ENCODE results near the gene RHOBTB3.

Gene RHOBTB3

DNA sequence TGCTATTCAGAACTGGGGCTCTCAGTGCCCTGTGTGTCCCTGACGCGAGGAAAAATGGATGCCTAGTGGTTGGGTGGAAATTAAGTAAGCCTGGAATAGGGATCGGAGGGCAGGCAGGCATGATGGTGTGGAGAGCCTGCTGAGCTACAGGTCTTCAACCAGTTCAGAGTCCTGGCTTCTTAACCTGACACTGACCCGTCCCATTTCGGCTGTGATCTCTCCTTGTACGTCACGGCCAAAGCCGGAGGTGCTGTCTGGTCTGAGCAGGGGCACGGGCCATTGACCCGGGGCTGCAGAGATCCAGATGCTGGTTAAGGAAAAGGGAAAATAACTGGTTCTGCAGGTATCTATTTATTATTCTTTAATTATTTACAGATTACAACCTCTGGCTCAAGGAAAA, 27.9 kb downstream of the RHOBTB3 start:
- peaks cover 9 to 30% (median 18%) of the 10 kb centered on the region in 4 experiments for H3K4me1 ChIP-seq (ENCODE audit: control extremely low read depth in 1 of 4, control insufficient read depth in 4 of 4, insufficient read depth in 4 of 4, low read length in 3 of 4)
- CTCF ChIA-PET: interaction anchor here (1.1 to 1.6 kb wide), 4 partner anchors 9 to 11 kb away, joined by 3 to 4 read pairs (median 3); no protein-coding TSS in a partner anchor
- H3K4me3 ChIP-seq (ENCODE audit: control insufficient read depth in 1 of 7, extremely low read depth in 1 of 7, insufficient read depth in 4 of 7, low read depth in 2 of 7, low read length in 6 of 7): no peak overlapping the region
- H3K27ac ChIP-seq (ENCODE audit: insufficient read depth in 1 of 2, low read depth in 1 of 2, low read length in 2 of 2, poor library complexity in 1 of 2, severe bottlenecking in 2 of 2): no peak overlapping the region
- POLR2A ChIA-PET: interaction anchor here (0.6 kb wide), 1 partner anchor 29 kb away, joined by 4 read pairs; no protein-coding TSS in a partner anchor
- H3K36me3 ChIP-seq (ENCODE audit: control insufficient read depth in 4 of 4, insufficient read depth in 4 of 4, low read length in 3 of 4): peaks cover 7 to 16% (median 13%) of the 10 kb centered on the region in 4 experiments
- no peaks in the 10 kb centered on the region for H3K9me3 ChIP-seq (ENCODE audit: control extremely low read depth in 1 of 5, control insufficient read depth in 4 of 5, insufficient read depth in 2 of 5, low read depth in 1 of 5, low read length in 4 of 5)
- H3K27me3 ChIP-seq (replicated peaks in 2 of 5; ENCODE audit: control insufficient read depth in 4 of 5, insufficient read depth in 5 of 5, low read length in 4 of 5): no peaks in the 10 kb centered on the region
- WGBS (ENCODE audit: insufficient coverage): 84% methylated on average over 5 of the region's 10 CpGs
- no peak for DNase-seq

- peaks cover 9 to 30% (median 18%) of the 10 kb centered on the region in 4 experiments for H3K4me1 ChIP-seq (ENCODE audit: control extremely low read depth in 1 of 4, control insufficient read depth in 4 of 4, insufficient read depth in 4 of 4, low read length in 3 of 4)
- CTCF ChIA-PET: interaction anchor here (0.9 to 1.6 kb wide), 2 partner anchors 11 to 22 kb away, joined by 4 read pairs; no protein-coding TSS in a partner anchor
- peaks cover 5 to 13% (median 12%) of the 10 kb centered on the region in 4 experiments for H3K36me3 ChIP-seq (ENCODE audit: control insufficient read depth in 4 of 4, insufficient read depth in 4 of 4, low read length in 3 of 4)
- no peaks in the 10 kb centered on the region for H3K9me3 ChIP-seq (ENCODE audit: control extremely low read depth in 1 of 5, control insufficient read depth in 4 of 5, insufficient read depth in 2 of 5, low read depth in 1 of 5, low read length in 4 of 5)
- POLR2A ChIA-PET: interaction anchor here (0.6 kb wide), 1 partner anchor 30 kb away, joined by 4 read pairs; no protein-coding TSS in a partner anchor
- WGBS (ENCODE audit: insufficient coverage): no CpG with 5 or more reads among the region's 2 CpGs
- no peak overlapping the region for H3K4me3 ChIP-seq (ENCODE audit: control insufficient read depth in 1 of 7, extremely low read depth in 1 of 7, insufficient read depth in 4 of 7, low read depth in 2 of 7, low read length in 6 of 7)
- H3K27ac ChIP-seq (ENCODE audit: insufficient read depth in 1 of 2, low read depth in 1 of 2, low read length in 2 of 2, poor library complexity in 1 of 2, severe bottlenecking in 2 of 2): no peak overlapping the region
- no peak for DNase-seq
- no peaks in the 10 kb centered on the region for H3K27me3 ChIP-seq (replicated peaks in 2 of 5; ENCODE audit: control insufficient read depth in 4 of 5, insufficient read depth in 5 of 5, low read length in 4 of 5)
Observed at GRCh38 chr5:95759634-95760033, 28.5 kb downstream of the RHOBTB3 start.

GRCh38 chr5:95760273-95761191, 29.4 kb downstream of the RHOBTB3 start:
- H3K27ac ChIP-seq (ENCODE audit: insufficient read depth in 1 of 2, low read depth in 1 of 2, low read length in 2 of 2, poor library complexity in 1 of 2, severe bottlenecking in 2 of 2): peak overlapping the region in 1 of 2 experiments; percentile 56
- CTCF ChIA-PET: interaction anchor here (0.9 kb wide), 1 partner anchor 21 kb away, joined by 4 read pairs; no protein-coding TSS in a partner anchor
- WGBS (ENCODE audit: insufficient coverage): 96% methylated on average over 3 of the region's 3 CpGs
- peak overlapping the region in 5 of 7 experiments; percentile 15 to 56 (median 44) for H3K4me3 ChIP-seq (ENCODE audit: control insufficient read depth in 1 of 7, extremely low read depth in 1 of 7, insufficient read depth in 4 of 7, low read depth in 2 of 7, low read length in 6 of 7)
- POLR2A ChIA-PET: no interaction called here
- no peaks in the 10 kb centered on the region for H3K27me3 ChIP-seq (replicated peaks in 2 of 5; ENCODE audit: control insufficient read depth in 4 of 5, insufficient read depth in 5 of 5, low read length in 4 of 5)
- H3K36me3 ChIP-seq (ENCODE audit: control insufficient read depth in 4 of 4, insufficient read depth in 4 of 4, low read length in 3 of 4): peaks cover 1 to 12% (median 9%) of the 10 kb centered on the region in 4 experiments
- peak in 2 of 3 donors; percentile 58 to 69 for DNase-seq
- H3K4me1 ChIP-seq (ENCODE audit: control extremely low read depth in 1 of 4, control insufficient read depth in 4 of 4, insufficient read depth in 4 of 4, low read length in 3 of 4): peaks cover 9 to 30% (median 18%) of the 10 kb centered on the region in 4 experiments
- H3K9me3 ChIP-seq (ENCODE audit: control extremely low read depth in 1 of 5, control insufficient read depth in 4 of 5, insufficient read depth in 2 of 5, low read depth in 1 of 5, low read length in 4 of 5): no peaks in the 10 kb centered on the region

- Histone ChIP-seq H3K4me3 (ENCODE audit: control insufficient read depth in 1 of 7, extremely low read depth in 1 of 7, insufficient read depth in 4 of 7, low read depth in 2 of 7, low read length in 6 of 7) (no peak overlapping the region), H3K27me3 (replicated peaks in 2 of 5; ENCODE audit: control insufficient read depth in 4 of 5, insufficient read depth in 5 of 5, low read length in 4 of 5) (no peaks in the 10 kb centered on the region), H3K9me3 (ENCODE audit: control extremely low read depth in 1 of 5, control insufficient read depth in 4 of 5, insufficient read depth in 2 of 5, low read depth in 1 of 5, low read length in 4 of 5) (no peaks in the 10 kb centered on the region), H3K36me3 (ENCODE audit: control insufficient read depth in 4 of 4, insufficient read depth in 4 of 4, low read length in 3 of 4) (peaks cover 0 to 8% (median 1%) of the 10 kb centered on the region in 4 experiments), H3K27ac (ENCODE audit: insufficient read depth in 1 of 2, low read depth in 1 of 2, low read length in 2 of 2, poor library complexity in 1 of 2, severe bottlenecking in 2 of 2) (no peak overlapping the region), H3K4me1 (ENCODE audit: control extremely low read depth in 1 of 4, control insufficient read depth in 4 of 4, insufficient read depth in 4 of 4, low read length in 3 of 4) (peaks cover 9 to 30% (median 18%) of the 10 kb centered on the region in 4 experiments)
- WGBS (ENCODE audit: insufficient coverage): no CpG with 5 or more reads among the region's 1 CpG
- CTCF ChIA-PET: interaction anchor here (1.5 to 2.2 kb wide), 3 partner anchors 10 to 97 kb away, joined by 6 to 10 read pairs (median 8); no protein-coding TSS in a partner anchor
- POLR2A ChIA-PET: no interaction called here
- no peak for DNase-seq
Observed at GRCh38 chr5:95761771-95762651, 30.9 kb downstream of the RHOBTB3 start.

GRCh38 chr5:95762652-95763041, 31.5 kb downstream of the RHOBTB3 start:
- no peak overlapping the region for H3K27ac ChIP-seq (ENCODE audit: insufficient read depth in 1 of 2, low read depth in 1 of 2, low read length in 2 of 2, poor library complexity in 1 of 2, severe bottlenecking in 2 of 2)
- H3K4me3 ChIP-seq (ENCODE audit: control insufficient read depth in 1 of 7, extremely low read depth in 1 of 7, insufficient read depth in 4 of 7, low read depth in 2 of 7, low read length in 6 of 7): no peak overlapping the region
- WGBS (ENCODE audit: insufficient coverage): 99% methylated on average over 5 of the region's 5 CpGs
- CTCF ChIA-PET: interaction anchor here (1.5 to 2.2 kb wide), 3 partner anchors 9 to 98 kb away, joined by 6 to 10 read pairs (median 8); no protein-coding TSS in a partner anchor
- POLR2A ChIA-PET: no interaction called here
- no peaks in the 10 kb centered on the region for H3K27me3 ChIP-seq (replicated peaks in 2 of 5; ENCODE audit: control insufficient read depth in 4 of 5, insufficient read depth in 5 of 5, low read length in 4 of 5)
- H3K4me1 ChIP-seq (ENCODE audit: control extremely low read depth in 1 of 4, control insufficient read depth in 4 of 4, insufficient read depth in 4 of 4, low read length in 3 of 4): peaks cover 9 to 30% (median 18%) of the 10 kb centered on the region in 4 experiments
- DNase-seq: no peak
- no peaks in the 10 kb centered on the region for H3K9me3 ChIP-seq (ENCODE audit: control extremely low read depth in 1 of 5, control insufficient read depth in 4 of 5, insufficient read depth in 2 of 5, low read depth in 1 of 5, low read length in 4 of 5)
- peaks cover 0 to 5% (median 3%) of the 10 kb centered on the region in 4 experiments for H3K36me3 ChIP-seq (ENCODE audit: control insufficient read depth in 4 of 4, insufficient read depth in 4 of 4, low read length in 3 of 4)

- H3K27me3 ChIP-seq (replicated peaks in 2 of 5; ENCODE audit: control insufficient read depth in 4 of 5, insufficient read depth in 5 of 5, low read length in 4 of 5): no peaks in the 10 kb centered on the region
- no peak overlapping the region for H3K27ac ChIP-seq (ENCODE audit: insufficient read depth in 1 of 2, low read depth in 1 of 2, low read length in 2 of 2, poor library complexity in 1 of 2, severe bottlenecking in 2 of 2)
- 100% methylated on average over 2 of the region's 6 CpGs for WGBS (ENCODE audit: insufficient coverage)
- H3K4me1 ChIP-seq (ENCODE audit: control extremely low read depth in 1 of 4, control insufficient read depth in 4 of 4, insufficient read depth in 4 of 4, low read length in 3 of 4): peaks cover 9 to 30% (median 18%) of the 10 kb centered on the region in 4 experiments
- no peaks in the 10 kb centered on the region for H3K9me3 ChIP-seq (ENCODE audit: control extremely low read depth in 1 of 5, control insufficient read depth in 4 of 5, insufficient read depth in 2 of 5, low read depth in 1 of 5, low read length in 4 of 5)
- DNase-seq: no peak
- POLR2A ChIA-PET: no interaction called here
- no peak overlapping the region for H3K4me3 ChIP-seq (ENCODE audit: control insufficient read depth in 1 of 7, extremely low read depth in 1 of 7, insufficient read depth in 4 of 7, low read depth in 2 of 7, low read length in 6 of 7)
- CTCF ChIA-PET: no interaction called here
- peaks cover 0 to 8% (median 3%) of the 10 kb centered on the region in 4 experiments for H3K36me3 ChIP-seq (ENCODE audit: control insufficient read depth in 4 of 4, insufficient read depth in 4 of 4, low read length in 3 of 4)
Observed at GRCh38 chr5:95763941-95764340, 32.8 kb downstream of the RHOBTB3 start.

Measured in common myeloid progenitor, CD34-positive (primary cell).